Smooth muscle cell (in vitro differentiated cells): ENCODE measurements around the gene PKIG. TPM values are rescaled to one million over a fixed set of nuclear protein-coding genes. Genes with fewer than 3 reads are reported as not detected.
A peak's percentile ranks its signal among the peaks of the same experiment; 100 is the strongest.

Experiments used
- DNase-seq: peaks from one replicate; lab custom pipeline; 2025; ENCODE audit not compliant: unreplicated experiment; lab: John Stamatoyannopoulos, UW
- H2AFZ ChIP-seq: fragments of 200-600 bp; sonication (generic); 2 replicates; pipeline ENCODE4 v1.6.0; 2016; ENCODE audit warnings: antibody characterized with exemption, low read depth, mild to moderate bottlenecking
- H3F3A ChIP-seq: fragments of 200-600 bp; sonication (generic); 2 replicates; pipeline ENCODE4 v1.6.0; 2017; ENCODE audit warnings: antibody characterized with exemption, low read depth
- H3K27ac ChIP-seq: fragments of 200-600 bp; sonication (generic); 2 replicates; pipeline ENCODE4 v1.5.1; 2016; ENCODE audit warnings: low read depth, mild to moderate bottlenecking
- H3K27me3 ChIP-seq: fragments of 200-600 bp; sonication (generic); 2 replicates; pipeline ENCODE4 v1.6.1; 2016; ENCODE audit warnings: low read depth, mild to moderate bottlenecking
- H3K36me3 ChIP-seq: fragments of 200-600 bp; sonication (generic); 2 replicates; pipeline ENCODE4 v1.5.1; 2016; ENCODE audit warnings: low read depth
- H3K4me1 ChIP-seq: fragments of 200-600 bp; sonication (generic); 2 replicates; pipeline ENCODE4 v1.5.1; 2016; ENCODE audit warnings: low read depth
- H3K4me2 ChIP-seq: fragments of 200-600 bp; sonication (generic); 2 replicates; pipeline ENCODE4 v1.6.0; 2016; ENCODE audit warnings: mild to moderate bottlenecking
- H3K4me3 ChIP-seq: fragments of 200-600 bp; sonication (generic); 2 replicates; pipeline ENCODE4 v1.5.1; 2016; ENCODE audit warnings: mild to moderate bottlenecking
- H3K79me2 ChIP-seq: fragments of 200-600 bp; sonication (generic); 2 replicates; pipeline ENCODE4 v1.6.0; 2016; ENCODE audit warnings: low read depth, mild to moderate bottlenecking
- H3K9ac ChIP-seq: fragments of 200-600 bp; sonication (generic); 2 replicates; pipeline ENCODE4 v1.6.0; 2016; ENCODE audit warnings: low read depth
- H3K9me3 ChIP-seq: fragments of 200-600 bp; sonication (generic); replicated peaks from 2 replicates; pipeline ENCODE4 v1.5.1; 2016; ENCODE audit warnings: low read depth
- H4K20me1 ChIP-seq: fragments of 200-600 bp; sonication (generic); 2 replicates; pipeline ENCODE4 v1.6.0; 2016; ENCODE audit warnings: low read depth
- CTCF ChIP-seq: fragments of 200-600 bp; sonication (generic); IDR thresholded peaks from 2 replicates; pipeline ENCODE4 v1.5.1; 2017; ENCODE audit warnings: borderline replicate concordance, mild to moderate bottlenecking, antibody characterized with exemption; ENCODE audit not compliant: insufficient read depth, poor library complexity, severe bottlenecking
- WGBS: methylation state at CpG from one replicate; pipeline ENCODE4 v1.1.7; 2016; ENCODE audit warnings: low lambda C conversion rate; 5-methylcytosine and 5-hydroxymethylcytosine counted together
- polyA plus RNA-seq: library from polyadenylated mRNA; unstranded; fragments of >200 nt; fragmentation: Nextera tagmentation; extraction: Ambion mirVana; gene quantifications from 2 replicates; pipeline ENCODE4 v1.2.1, GENCODE V29; 2016
- total RNA-seq: library from RNA; depleted of rRNA; stranded (reverse); fragments of >200 nt; gene quantifications from 2 replicates; pipeline ENCODE4 v1.2.3, GENCODE V29; 2014

The PKIG gene
- total and polyA plus RNA-seq, 2 experiments from 2014 or later = 68.9 to 86.1 TPM

GRCh38 chr20:44606725-44607441, 24.5 kb downstream of the PKIG start:
- TF ChIP-seq CTCF = no peak
- H3K79me2 ChIP-seq = peaks cover 47% of the 10 kb centered on the region

GRCh38 chr20:44609006-44609515, 26.7 kb downstream of the PKIG start:
- Histone ChIP-seq H3K9ac (no peak overlapping the region), H3K4me2 (no peak overlapping the region), H4K20me1 (no peaks in the 10 kb centered on the region), H3K27ac (peak overlapping the region; percentile 39), H3K4me1 (peaks cover 4% of the 10 kb centered on the region), H3K27me3 (no peaks in the 10 kb centered on the region), H3K9me3 (no peaks in the 10 kb centered on the region), H3K36me3 (no peaks in the 10 kb centered on the region), H2AFZ (no peak overlapping the region), H3F3A (no peaks in the 10 kb centered on the region), H3K4me3 (no peak overlapping the region), H3K79me2 (peaks cover 40% of the 10 kb centered on the region)
- TF ChIP-seq CTCF = no peak
- no peak for DNase-seq
- WGBS = 85% methylated on average over 9 of the region's 9 CpGs

More at GRCh38 chr20:44606725-44607441, 24.5 kb downstream of the PKIG start:
- no peak overlapping the region for H2AFZ ChIP-seq
- no peak overlapping the region for H3K4me3 ChIP-seq
- no peaks in the 10 kb centered on the region for H3K36me3 ChIP-seq
- H3K9ac ChIP-seq = no peak overlapping the region
- no peak overlapping the region for H3K27ac ChIP-seq
- no peaks in the 10 kb centered on the region for H3K27me3 ChIP-seq
- no peak for DNase-seq
- H3K9me3 ChIP-seq = no peaks in the 10 kb centered on the region
- no peak overlapping the region for H3K4me2 ChIP-seq
- WGBS = 96% methylated on average over 5 of the region's 5 CpGs
- H4K20me1 ChIP-seq = no peaks in the 10 kb centered on the region
- H3K4me1 ChIP-seq = peaks cover 4% of the 10 kb centered on the region
- no peaks in the 10 kb centered on the region for H3F3A ChIP-seq

GRCh38 chr20:44609516-44610312, 27.3 kb downstream of the PKIG start:
- Histone ChIP-seq H3K9ac (no peak overlapping the region), H3K79me2 (peaks cover 39% of the 10 kb centered on the region), H3F3A (no peaks in the 10 kb centered on the region), H3K4me3 (peak overlapping the region; percentile 26), H3K9me3 (no peaks in the 10 kb centered on the region), H3K27me3 (no peaks in the 10 kb centered on the region), H3K4me1 (peaks cover 4% of the 10 kb centered on the region), H3K4me2 (peak overlapping the region; percentile 66), H3K27ac (peak overlapping the region; percentile 39), H3K36me3 (no peaks in the 10 kb centered on the region), H4K20me1 (no peaks in the 10 kb centered on the region), H2AFZ (peak overlapping the region; percentile 2)
- peak; percentile 99 for TF ChIP-seq CTCF
- WGBS = 39% methylated on average over 25 of the region's 25 CpGs
- DNase-seq = peak; percentile 62
